D721Med (cell line): ENCODE data around the gene WIZ.
"Not testable (repeated sequence)": the region's sequence is repeated elsewhere in the genome, so short reads cannot be mapped to it uniquely, and the experiment has no call there.

Experiments used
- DNase-seq: peaks from one replicate; pipeline ENCODE4 v3.0.0; 2011; ENCODE audit warnings: low spot score; ENCODE audit not compliant: insufficient read length
- FAIRE-seq: peaks from 2 replicates; lab custom pipeline; 2011; peaks lifted over from hg19 to GRCh38; lab: Jason Lieb, UNC
- CTCF ChIP-seq: IDR thresholded peaks from 2 replicates; pipeline ENCODE4 v1.5.1; 2012; ENCODE audit warnings: mild to moderate bottlenecking, control low read depth; ENCODE audit not compliant: insufficient read depth; ENCODE audit errors: missing control alignments

Gene WIZ

GRCh38 chr19:15412832-15413231, 36.9 kb downstream of the WIZ start:
- TF ChIP-seq CTCF: no peak
- FAIRE-seq: no peak

GRCh38 chr19:15411351-15411750, 38.4 kb downstream of the WIZ start:
- not testable (repeated sequence) for FAIRE-seq

More at GRCh38 chr19:15412832-15413231, 36.9 kb downstream of the WIZ start:
- no peak for DNase-seq

GRCh38 chr19:15404780-15405211, 45.0 kb downstream of the WIZ start:
- FAIRE-seq: no peak
- DNase-seq: no peak
- no peak for TF ChIP-seq CTCF

More at GRCh38 chr19:15411351-15411750, 38.4 kb downstream of the WIZ start:
- not testable (repeated sequence) for DNase-seq

- DNase-seq (no peak), FAIRE-seq (no peak)
- TF ChIP-seq CTCF: no peak
These were observed 45.5 kb downstream of the WIZ start for GRCh38 chr19:15404097-15404779.

- no peak for TF ChIP-seq CTCF
- DNase-seq (no peak), FAIRE-seq (no peak)
These were observed 46.6 kb downstream of the WIZ start for GRCh38 chr19:15403151-15403531.

- FAIRE-seq: no peak
- no peak for DNase-seq
- TF ChIP-seq CTCF: no peak
These were observed 47.2 kb downstream of the WIZ start for GRCh38 chr19:15402411-15403150.

GRCh38 chr19:15401397-15401710, 48.4 kb downstream of the WIZ start:
- no peak for TF ChIP-seq CTCF
- no peak for FAIRE-seq
- DNase-seq: no peak
